ENCODE data around the gene CDT1.

The CDT1 gene

GRCh38 chr16:88836791-88837190 lies 33.2 kb downstream of the CDT1 start:
- no peak overlapping the region for H3K27ac ChIP-seq
- TF ChIP-seq CTCF (conservative IDR thresholded peaks at IDR 0.05; ENCODE audit: low read depth, low read length), result no peak

GRCh38 chr16:88837806-88838205 lies 34.2 kb downstream of the CDT1 start:
- H3K36me3 ChIP-seq (ENCODE audit: insufficient read depth), result no peaks in the 10 kb centered on the region
- TF ChIP-seq CTCF (conservative IDR thresholded peaks at IDR 0.05; ENCODE audit: low read depth, low read length), result no peak
- no peak overlapping the region for H3K4me2 ChIP-seq
- H3K4me1 ChIP-seq (ENCODE audit: low read depth, poor library complexity, severe bottlenecking), result no peaks in the 10 kb centered on the region
- H2AFZ ChIP-seq (ENCODE audit: low read depth), result no peak overlapping the region
- no peak overlapping the region for H3K9ac ChIP-seq
- no peak overlapping the region for H3K4me3 ChIP-seq (IDR thresholded peaks at IDR 0.05; ENCODE audit: insufficient read depth, low read depth, low read length)
- H3K27me3 ChIP-seq (ENCODE audit: insufficient read depth, low read depth), result no peaks in the 10 kb centered on the region
- H3K79me2 ChIP-seq (ENCODE audit: insufficient read depth, low read depth), result no peaks in the 10 kb centered on the region
- no peaks in the 10 kb centered on the region for H4K20me1 ChIP-seq (ENCODE audit: insufficient read depth)
- no peak overlapping the region for H3K27ac ChIP-seq

More at GRCh38 chr16:88836791-88837190, 33.2 kb downstream of the CDT1 start:
- H3K27me3 ChIP-seq (ENCODE audit: insufficient read depth, low read depth), result no peaks in the 10 kb centered on the region
- no peaks in the 10 kb centered on the region for H3K36me3 ChIP-seq (ENCODE audit: insufficient read depth)
- no peaks in the 10 kb centered on the region for H4K20me1 ChIP-seq (ENCODE audit: insufficient read depth)
- no peak overlapping the region for H2AFZ ChIP-seq (ENCODE audit: low read depth)
- no peak overlapping the region for H3K4me3 ChIP-seq (IDR thresholded peaks at IDR 0.05; ENCODE audit: insufficient read depth, low read depth, low read length)
- H3K4me2 ChIP-seq, result no peak overlapping the region
- no peaks in the 10 kb centered on the region for H3K79me2 ChIP-seq (ENCODE audit: insufficient read depth, low read depth)
- no peaks in the 10 kb centered on the region for H3K4me1 ChIP-seq (ENCODE audit: low read depth, poor library complexity, severe bottlenecking)
- no peak overlapping the region for H3K9ac ChIP-seq

- no peak overlapping the region for H3K4me3 ChIP-seq (IDR thresholded peaks at IDR 0.05; ENCODE audit: insufficient read depth, low read depth, low read length)
- no peak overlapping the region for H3K4me2 ChIP-seq
- H3K4me1 ChIP-seq (ENCODE audit: low read depth, poor library complexity, severe bottlenecking), result no peaks in the 10 kb centered on the region
- H2AFZ ChIP-seq (ENCODE audit: low read depth), result no peak overlapping the region
- H4K20me1 ChIP-seq (ENCODE audit: insufficient read depth), result no peaks in the 10 kb centered on the region
- H3K27ac ChIP-seq, result no peak overlapping the region
- no peaks in the 10 kb centered on the region for H3K27me3 ChIP-seq (ENCODE audit: insufficient read depth, low read depth)
- no peaks in the 10 kb centered on the region for H3K79me2 ChIP-seq (ENCODE audit: insufficient read depth, low read depth)
- no peak overlapping the region for H3K9ac ChIP-seq
- no peak for TF ChIP-seq CTCF (conservative IDR thresholded peaks at IDR 0.05; ENCODE audit: low read depth, low read length)
- no peaks in the 10 kb centered on the region for H3K36me3 ChIP-seq (ENCODE audit: insufficient read depth)
Measured at GRCh38 chr16:88838566-88838965, 35.0 kb downstream of the CDT1 start.

- Histone ChIP-seq H3K36me3 (ENCODE audit: insufficient read depth) (no peaks in the 10 kb centered on the region), H3K4me3 (IDR thresholded peaks at IDR 0.05; ENCODE audit: insufficient read depth, low read depth, low read length) (no peak overlapping the region), H3K27ac (no peak overlapping the region), H3K79me2 (ENCODE audit: insufficient read depth, low read depth) (no peaks in the 10 kb centered on the region), H2AFZ (ENCODE audit: low read depth) (no peak overlapping the region), H4K20me1 (ENCODE audit: insufficient read depth) (no peaks in the 10 kb centered on the region), H3K9ac (no peak overlapping the region), H3K27me3 (ENCODE audit: insufficient read depth, low read depth) (no peaks in the 10 kb centered on the region), H3K4me2 (no peak overlapping the region), H3K4me1 (ENCODE audit: low read depth, poor library complexity, severe bottlenecking) (no peaks in the 10 kb centered on the region)
- TF ChIP-seq CTCF (conservative IDR thresholded peaks at IDR 0.05; ENCODE audit: low read depth, low read length), result no peak
Measured at GRCh38 chr16:88839026-88839529, 35.5 kb downstream of the CDT1 start.
